SIG-M5 (cell line): ENCODE measurements around the gene DTX2.
"Not testable (repeated sequence)": the region's sequence is repeated elsewhere in the genome, so short reads cannot be mapped to it uniquely, and the experiment has no call there.

ENCODE experiments used
- DNase-seq: peaks from one replicate; lab custom pipeline; 2025; lab: John Stamatoyannopoulos, UW

Gene DTX2

GRCh38 chr7:76443846-76444245, 17.7 kb upstream of the DTX2 start:
- not testable (repeated sequence) for DNase-seq

- DNase-seq, result peak; percentile 30
Measured at GRCh38 chr7:76445577-76446008, 15.9 kb upstream of the DTX2 start.

DNA sequence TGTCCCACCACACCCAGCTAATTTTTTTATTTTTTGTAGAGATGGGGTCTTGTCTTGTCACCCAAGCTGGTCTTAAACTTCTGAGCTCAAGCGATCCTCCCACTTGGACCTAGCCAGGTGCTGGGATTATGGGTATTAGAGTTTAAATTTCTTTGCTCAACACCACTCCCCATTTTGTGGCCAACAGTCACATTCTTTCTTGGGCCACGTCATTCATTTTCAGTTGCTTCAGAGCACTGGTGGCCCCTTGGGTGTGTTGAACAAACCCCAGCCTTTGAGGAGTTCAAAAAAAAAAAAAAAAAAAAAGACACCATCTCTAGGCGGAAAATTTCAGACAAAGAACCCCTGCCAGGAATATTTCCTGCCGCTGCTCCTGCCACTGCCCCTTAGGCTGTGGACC, 4.5 kb upstream of the DTX2 start:
- DNase-seq, result not testable (repeated sequence)

DNA sequence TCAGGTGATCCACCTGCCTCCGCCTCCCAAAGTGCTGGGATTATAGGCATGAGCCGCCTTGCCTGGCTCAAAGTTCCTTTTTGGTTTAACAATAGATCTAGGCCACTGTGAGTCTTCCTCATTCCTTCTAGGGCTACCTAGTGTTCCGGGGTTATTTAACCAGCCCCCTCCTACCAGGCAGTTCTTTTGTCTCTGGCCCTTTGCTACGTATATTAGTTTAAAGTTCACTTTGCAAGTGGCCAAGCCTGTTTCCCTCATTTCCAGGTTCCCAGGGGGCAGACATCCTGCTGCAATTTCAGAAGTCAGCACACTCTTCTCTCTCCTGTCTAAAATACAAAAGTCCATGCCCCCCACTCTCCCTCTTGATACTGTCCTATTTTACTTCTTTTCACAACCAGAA, 3.0 kb upstream of the DTX2 start:
- not testable (repeated sequence) for DNase-seq

DNA sequence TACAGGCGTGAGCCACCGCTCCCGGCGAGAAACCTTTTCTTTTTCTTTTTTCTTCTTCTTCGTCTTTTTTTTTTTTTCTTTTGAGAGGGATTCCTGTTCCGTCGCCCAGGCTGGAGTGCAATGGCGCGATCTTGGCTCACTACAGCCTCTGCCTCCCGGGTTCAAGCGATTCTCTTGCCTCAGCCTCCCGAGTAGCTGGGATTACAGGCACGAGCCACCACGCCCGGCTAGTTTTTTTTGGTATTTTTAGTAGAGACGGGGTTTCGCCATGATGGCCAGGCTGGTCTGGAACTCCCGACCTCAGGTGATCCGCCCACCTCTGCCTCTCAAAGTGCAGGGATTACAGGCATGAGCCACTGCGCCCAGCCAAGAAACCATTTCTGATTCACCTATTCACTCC, 742 bp upstream of the DTX2 start:
- DNase-seq, result not testable (repeated sequence)

GRCh38 chr7:76462271-76462882, 868 bp downstream of the DTX2 start:
- not testable (repeated sequence) for DNase-seq

- not testable (repeated sequence) for DNase-seq
Measured at GRCh38 chr7:76464959-76465358, 3.5 kb downstream of the DTX2 start.

- DNase-seq, result not testable (repeated sequence)
Measured at GRCh38 chr7:76465950-76466349, 4.4 kb downstream of the DTX2 start.

GRCh38 chr7:76467743-76468404, 6.4 kb downstream of the DTX2 start:
- not testable (repeated sequence) for DNase-seq

GRCh38 chr7:76471556-76472221, 10.2 kb downstream of the DTX2 start:
- not testable (repeated sequence) for DNase-seq

- not testable (repeated sequence) for DNase-seq
Measured at GRCh38 chr7:76473097-76473496, 11.6 kb downstream of the DTX2 start.

DNA sequence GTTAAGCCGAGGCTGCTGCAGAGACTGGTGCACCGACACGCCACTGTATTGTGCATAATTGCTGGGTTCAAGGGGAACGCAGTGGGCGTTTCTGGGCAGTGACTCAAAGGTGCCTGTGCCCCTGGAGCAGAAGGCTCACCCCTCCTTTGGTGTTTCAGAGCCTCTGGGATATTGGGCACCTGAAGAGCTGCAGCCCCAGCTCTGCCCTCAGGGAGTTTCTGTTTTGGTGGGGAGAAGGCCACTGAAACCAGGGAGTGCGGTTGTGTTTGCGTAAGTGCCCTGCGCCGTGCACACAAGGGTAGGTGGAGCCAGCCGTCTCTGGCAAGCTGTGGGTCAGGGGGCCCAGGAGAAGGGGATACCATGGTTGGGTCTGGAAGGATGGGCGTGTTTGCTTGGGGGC, 14.8 kb downstream of the DTX2 start:
- DNase-seq, result not testable (repeated sequence)

- not testable (repeated sequence) for DNase-seq
Measured at GRCh38 chr7:76476742-76477474, 15.4 kb downstream of the DTX2 start.

DNA sequence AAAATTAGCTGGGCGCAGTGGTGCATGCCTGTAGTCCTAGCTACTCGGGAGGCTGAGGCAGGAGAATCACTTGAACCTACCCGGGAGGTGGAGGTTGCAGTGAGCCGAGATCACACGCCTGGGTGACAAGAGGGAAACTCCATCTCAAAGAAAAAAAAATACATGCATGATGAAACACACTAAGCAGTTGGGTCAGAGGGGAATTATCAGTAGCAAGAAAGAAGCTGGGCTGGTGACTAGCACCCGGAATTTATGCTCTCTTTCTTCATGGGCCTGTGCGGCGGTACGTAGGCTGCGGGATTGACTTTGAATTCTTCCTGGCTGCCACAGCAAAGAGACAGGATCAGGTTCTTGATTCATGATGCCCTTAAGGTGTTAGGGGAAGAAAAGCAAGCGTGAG, 18.1 kb downstream of the DTX2 start:
- DNase-seq, result not testable (repeated sequence)

DNA sequence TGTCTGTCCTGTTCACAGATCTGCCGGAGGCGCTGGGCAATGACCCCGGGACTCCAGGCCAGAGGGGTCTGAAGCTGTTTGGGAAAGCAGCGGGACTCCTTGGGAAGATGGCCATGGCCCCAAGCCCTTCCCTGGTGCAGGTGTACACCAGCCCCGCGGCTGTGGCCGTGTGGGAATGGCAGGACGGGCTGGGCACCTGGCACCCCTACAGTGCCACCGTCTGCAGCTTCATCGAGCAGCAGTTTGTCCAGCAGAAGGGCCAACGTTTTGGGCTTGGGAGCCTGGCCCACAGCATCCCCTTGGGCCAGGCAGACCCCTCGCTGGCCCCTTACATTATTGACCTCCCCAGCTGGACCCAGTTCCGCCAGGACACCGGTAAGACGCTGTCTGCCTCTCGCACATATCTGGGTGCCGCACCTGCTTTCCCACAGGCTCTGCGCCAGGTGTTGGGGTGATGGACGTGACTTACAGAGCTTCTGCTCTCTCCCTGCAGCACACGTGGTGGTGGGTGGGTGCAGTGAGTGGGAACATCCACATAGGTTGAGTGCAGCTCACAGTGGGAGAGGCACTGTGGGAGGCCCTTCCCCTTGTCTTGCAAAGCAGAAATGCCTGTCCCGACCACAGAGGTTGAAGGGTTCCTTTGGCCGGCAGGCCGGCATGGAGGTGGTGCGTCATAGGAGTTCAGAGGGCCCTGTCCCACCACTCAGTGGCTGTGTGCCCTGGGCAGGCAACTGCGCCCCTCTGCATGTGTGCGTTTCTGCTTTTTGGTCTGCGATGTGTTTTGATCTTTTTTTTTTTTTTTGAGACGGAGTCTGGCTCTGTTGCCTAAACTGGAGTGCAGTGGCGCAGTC, 19.1 kb downstream of the DTX2 start:
- DNase-seq, result not testable (repeated sequence)

- not testable (repeated sequence) for DNase-seq
Measured at GRCh38 chr7:76482660-76483059, 21.2 kb downstream of the DTX2 start.

GRCh38 chr7:76483081-76483480, 21.6 kb downstream of the DTX2 start:
- not testable (repeated sequence) for DNase-seq

DNA sequence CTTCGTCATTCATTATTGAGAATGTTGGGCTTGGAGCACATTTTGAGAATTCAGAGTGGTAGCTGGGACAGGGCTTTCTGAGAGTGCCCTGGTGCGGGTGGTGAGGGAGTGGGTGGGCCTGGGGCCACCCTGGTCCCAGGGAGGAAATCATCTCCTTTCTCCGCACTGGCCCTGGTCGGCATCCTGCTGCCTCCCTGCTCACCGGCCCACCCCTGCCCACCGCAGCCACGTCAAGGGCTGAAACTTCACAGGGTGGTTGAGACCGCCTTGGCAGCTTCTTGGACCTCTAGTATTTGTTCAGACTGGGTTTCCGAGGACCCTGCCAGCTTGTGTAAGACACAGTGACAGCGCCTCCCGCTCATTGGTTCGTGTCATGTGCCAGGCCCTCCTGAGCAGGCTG, 22.9 kb downstream of the DTX2 start:
- DNase-seq, result not testable (repeated sequence)

- not testable (repeated sequence) for DNase-seq
Measured at GRCh38 chr7:76485822-76486610, 24.5 kb downstream of the DTX2 start.

- not testable (repeated sequence) for DNase-seq
Measured at GRCh38 chr7:76486618-76487017, 25.1 kb downstream of the DTX2 start.

DNA sequence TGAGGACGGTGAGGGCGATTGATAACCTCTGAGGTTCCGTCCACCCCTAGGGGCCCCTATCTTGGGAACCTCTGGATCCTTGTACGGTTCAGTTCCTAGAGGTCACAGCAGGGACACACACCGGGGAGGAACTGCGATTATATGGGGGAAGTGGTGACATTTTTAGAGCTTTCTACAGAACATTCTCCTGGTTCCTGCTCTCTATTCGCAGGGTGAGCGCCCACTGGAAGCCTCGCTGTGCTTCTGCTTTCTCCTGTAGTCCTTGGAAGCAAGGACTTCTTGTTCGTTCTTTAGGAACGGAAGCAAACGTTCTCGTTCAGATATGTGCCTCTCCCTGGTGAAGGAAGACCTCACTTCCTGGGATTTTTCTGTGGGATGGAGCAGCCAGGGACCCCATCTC, 26.5 kb downstream of the DTX2 start:
- not testable (repeated sequence) for DNase-seq
